ENCODE measurements around the gene SRD5A1.
A peak's percentile ranks its signal among the peaks of the same experiment; 100 is the strongest.

DNA sequence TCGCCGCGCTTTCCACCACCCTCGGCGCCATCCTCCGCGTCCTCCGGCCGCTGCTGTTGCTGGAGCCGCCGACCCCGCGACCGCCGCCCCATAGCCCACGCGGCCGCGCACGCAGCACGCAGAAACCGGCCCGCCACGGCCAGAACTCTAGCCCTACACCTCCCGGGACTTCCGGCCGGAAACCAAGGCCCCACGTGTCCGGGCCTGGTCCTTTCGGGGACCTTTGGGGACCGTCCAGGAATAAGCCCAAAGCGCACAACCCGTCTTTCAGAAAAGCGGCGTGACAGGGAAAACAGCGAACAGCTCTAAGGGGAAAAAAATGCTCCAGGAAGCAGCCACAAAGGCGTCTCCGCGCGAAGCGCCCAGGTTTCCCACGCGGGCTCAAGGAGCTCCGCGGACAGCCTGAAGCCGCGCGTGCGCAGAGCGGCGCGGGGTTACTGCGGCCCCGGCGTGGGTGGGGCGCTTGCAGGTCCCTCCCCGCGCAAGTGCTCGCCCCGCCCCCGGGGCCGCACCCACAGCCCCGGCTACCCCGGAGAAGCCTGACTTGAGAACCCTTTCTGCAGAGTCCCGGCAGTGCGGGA is at the start of gene SRD5A1, which contains the start of gene NSUN2:
- TF ChIP-seq RAD21 (conservative IDR thresholded peaks at IDR 0.05 in 1 of 2, IDR thresholded peaks at IDR 0.05 in 1 of 2) (no peak), RFX5 (IDR thresholded peaks at IDR 0.05) (0 out of 2 replicates have a peak, but pooled peaks have one; percentile 42), EHMT2 (IDR thresholded peaks at IDR 0.05; ENCODE audit: low read depth) (no peak), CBX2 (IDR thresholded peaks at IDR 0.05; ENCODE audit: borderline replicate concordance, low read depth) (no peak), KDM1A (IDR thresholded peaks at IDR 0.05; ENCODE audit: low read depth) (no peak), JUN (IDR thresholded peaks at IDR 0.05) (peak; percentile 72 to 92), POLR2A (IDR thresholded peaks at IDR 0.05; ENCODE audit: low read length) (peak; percentile 85), MAFK (IDR thresholded peaks at IDR 0.05; ENCODE audit: partially characterized antibody) (no peak), HOXA7 (CRISPR knock-in tag; IDR thresholded peaks at IDR 0.05) (no peak)
- TF ChIP-seq, protein P1, sequence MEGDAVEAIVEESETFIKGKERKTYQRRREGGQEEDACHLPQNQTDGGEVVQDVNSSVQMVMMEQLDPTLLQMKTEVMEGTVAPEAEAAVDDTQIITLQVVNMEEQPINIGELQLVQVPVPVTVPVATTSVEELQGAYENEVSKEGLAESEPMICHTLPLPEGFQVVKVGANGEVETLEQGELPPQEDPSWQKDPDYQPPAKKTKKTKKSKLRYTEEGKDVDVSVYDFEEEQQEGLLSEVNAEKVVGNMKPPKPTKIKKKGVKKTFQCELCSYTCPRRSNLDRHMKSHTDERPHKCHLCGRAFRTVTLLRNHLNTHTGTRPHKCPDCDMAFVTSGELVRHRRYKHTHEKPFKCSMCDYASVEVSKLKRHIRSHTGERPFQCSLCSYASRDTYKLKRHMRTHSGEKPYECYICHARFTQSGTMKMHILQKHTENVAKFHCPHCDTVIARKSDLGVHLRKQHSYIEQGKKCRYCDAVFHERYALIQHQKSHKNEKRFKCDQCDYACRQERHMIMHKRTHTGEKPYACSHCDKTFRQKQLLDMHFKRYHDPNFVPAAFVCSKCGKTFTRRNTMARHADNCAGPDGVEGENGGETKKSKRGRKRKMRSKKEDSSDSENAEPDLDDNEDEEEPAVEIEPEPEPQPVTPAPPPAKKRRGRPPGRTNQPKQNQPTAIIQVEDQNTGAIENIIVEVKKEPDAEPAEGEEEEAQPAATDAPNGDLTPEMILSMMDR (IDR thresholded peaks at IDR 0.05) = no peak
- TF ChIP-seq, protein P2, sequence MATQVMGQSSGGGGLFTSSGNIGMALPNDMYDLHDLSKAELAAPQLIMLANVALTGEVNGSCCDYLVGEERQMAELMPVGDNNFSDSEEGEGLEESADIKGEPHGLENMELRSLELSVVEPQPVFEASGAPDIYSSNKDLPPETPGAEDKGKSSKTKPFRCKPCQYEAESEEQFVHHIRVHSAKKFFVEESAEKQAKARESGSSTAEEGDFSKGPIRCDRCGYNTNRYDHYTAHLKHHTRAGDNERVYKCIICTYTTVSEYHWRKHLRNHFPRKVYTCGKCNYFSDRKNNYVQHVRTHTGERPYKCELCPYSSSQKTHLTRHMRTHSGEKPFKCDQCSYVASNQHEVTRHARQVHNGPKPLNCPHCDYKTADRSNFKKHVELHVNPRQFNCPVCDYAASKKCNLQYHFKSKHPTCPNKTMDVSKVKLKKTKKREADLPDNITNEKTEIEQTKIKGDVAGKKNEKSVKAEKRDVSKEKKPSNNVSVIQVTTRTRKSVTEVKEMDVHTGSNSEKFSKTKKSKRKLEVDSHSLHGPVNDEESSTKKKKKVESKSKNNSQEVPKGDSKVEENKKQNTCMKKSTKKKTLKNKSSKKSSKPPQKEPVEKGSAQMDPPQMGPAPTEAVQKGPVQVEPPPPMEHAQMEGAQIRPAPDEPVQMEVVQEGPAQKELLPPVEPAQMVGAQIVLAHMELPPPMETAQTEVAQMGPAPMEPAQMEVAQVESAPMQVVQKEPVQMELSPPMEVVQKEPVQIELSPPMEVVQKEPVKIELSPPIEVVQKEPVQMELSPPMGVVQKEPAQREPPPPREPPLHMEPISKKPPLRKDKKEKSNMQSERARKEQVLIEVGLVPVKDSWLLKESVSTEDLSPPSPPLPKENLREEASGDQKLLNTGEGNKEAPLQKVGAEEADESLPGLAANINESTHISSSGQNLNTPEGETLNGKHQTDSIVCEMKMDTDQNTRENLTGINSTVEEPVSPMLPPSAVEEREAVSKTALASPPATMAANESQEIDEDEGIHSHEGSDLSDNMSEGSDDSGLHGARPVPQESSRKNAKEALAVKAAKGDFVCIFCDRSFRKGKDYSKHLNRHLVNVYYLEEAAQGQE (IDR thresholded peaks at IDR 0.05) = no peak
- TF ChIP-seq, protein P3, sequence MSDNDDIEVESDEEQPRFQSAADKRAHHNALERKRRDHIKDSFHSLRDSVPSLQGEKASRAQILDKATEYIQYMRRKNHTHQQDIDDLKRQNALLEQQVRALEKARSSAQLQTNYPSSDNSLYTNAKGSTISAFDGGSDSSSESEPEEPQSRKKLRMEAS (IDR thresholded peaks at IDR 0.05) = peak; percentile 96

All from A549 (cell line).